ENCODE measurements around the gene TCP10L.

Gene TCP10L

GRCh38 chr21:32587651-32588050, 2.3 kb upstream of the TCP10L start:
- DNase-seq, result peak in 1 of 3 donors; percentile 10
- POLR2A ChIA-PET, result no interaction called here
- WGBS (ENCODE audit: insufficient coverage), result 100% methylated on average over 3 of the region's 5 CpGs
- H3K4me3 ChIP-seq (ENCODE audit: control insufficient read depth in 1 of 7, extremely low read depth in 1 of 7, insufficient read depth in 4 of 7, low read depth in 2 of 7, low read length in 6 of 7), result no peak overlapping the region
- CTCF ChIA-PET, result interaction anchor here (1.0 to 2.4 kb wide), 3 partner anchors 9 to 14 kb away, joined by 3 to 8 read pairs (median 3); no protein-coding TSS in a partner anchor
- no peaks in the 10 kb centered on the region for H3K9me3 ChIP-seq (ENCODE audit: control extremely low read depth in 1 of 5, control insufficient read depth in 4 of 5, insufficient read depth in 2 of 5, low read depth in 1 of 5, low read length in 4 of 5)
- no peak overlapping the region for H3K27ac ChIP-seq (ENCODE audit: insufficient read depth in 1 of 2, low read depth in 1 of 2, low read length in 2 of 2, poor library complexity in 1 of 2, severe bottlenecking in 2 of 2)
- no peaks in the 10 kb centered on the region for H3K4me1 ChIP-seq (ENCODE audit: control extremely low read depth in 1 of 4, control insufficient read depth in 4 of 4, insufficient read depth in 4 of 4, low read length in 3 of 4)
- H3K27me3 ChIP-seq (replicated peaks in 2 of 5; ENCODE audit: control insufficient read depth in 4 of 5, insufficient read depth in 5 of 5, low read length in 4 of 5), result no peaks in the 10 kb centered on the region
- H3K36me3 ChIP-seq (ENCODE audit: control insufficient read depth in 4 of 4, insufficient read depth in 4 of 4, low read length in 3 of 4), result no peaks in the 10 kb centered on the region

DNA sequence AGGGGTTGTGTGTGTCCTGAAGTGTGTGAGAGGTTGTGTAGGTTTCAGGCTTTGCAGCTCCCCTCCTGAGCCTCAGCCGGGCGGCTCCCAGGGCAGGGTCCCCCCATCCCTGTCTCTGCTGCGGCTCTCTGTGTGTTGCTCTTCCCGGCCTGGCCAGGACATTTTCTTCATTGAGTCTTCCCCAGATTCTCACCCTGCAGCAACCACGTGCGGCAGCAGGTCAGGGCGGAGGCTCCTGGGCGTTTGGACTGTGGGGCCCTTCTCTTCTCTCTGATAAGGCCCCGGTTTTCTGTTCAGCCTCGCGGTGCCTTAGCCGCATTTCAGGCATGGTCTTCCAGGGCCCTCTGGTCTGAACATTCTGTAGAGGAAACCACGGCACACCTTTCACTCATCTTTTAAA, 1.8 kb upstream of the TCP10L start:
- no peaks in the 10 kb centered on the region for H3K36me3 ChIP-seq (ENCODE audit: control insufficient read depth in 4 of 4, insufficient read depth in 4 of 4, low read length in 3 of 4)
- no peaks in the 10 kb centered on the region for H3K9me3 ChIP-seq (ENCODE audit: control extremely low read depth in 1 of 5, control insufficient read depth in 4 of 5, insufficient read depth in 2 of 5, low read depth in 1 of 5, low read length in 4 of 5)
- ChIA-PET POLR2A (no interaction called here), CTCF (interaction anchor here (0.9 to 2.4 kb wide), 4 partner anchors 9 to 185 kb away, joined by 3 to 8 read pairs (median 3); no protein-coding TSS in a partner anchor)
- no peak overlapping the region for H3K4me3 ChIP-seq (ENCODE audit: control insufficient read depth in 1 of 7, extremely low read depth in 1 of 7, insufficient read depth in 4 of 7, low read depth in 2 of 7, low read length in 6 of 7)
- no peak overlapping the region for H3K27ac ChIP-seq (ENCODE audit: insufficient read depth in 1 of 2, low read depth in 1 of 2, low read length in 2 of 2, poor library complexity in 1 of 2, severe bottlenecking in 2 of 2)
- DNase-seq, result no peak
- H3K4me1 ChIP-seq (ENCODE audit: control extremely low read depth in 1 of 4, control insufficient read depth in 4 of 4, insufficient read depth in 4 of 4, low read length in 3 of 4), result no peaks in the 10 kb centered on the region
- WGBS (ENCODE audit: insufficient coverage), result 98% methylated on average over 9 of the region's 13 CpGs
- no peaks in the 10 kb centered on the region for H3K27me3 ChIP-seq (replicated peaks in 2 of 5; ENCODE audit: control insufficient read depth in 4 of 5, insufficient read depth in 5 of 5, low read length in 4 of 5)

DNA sequence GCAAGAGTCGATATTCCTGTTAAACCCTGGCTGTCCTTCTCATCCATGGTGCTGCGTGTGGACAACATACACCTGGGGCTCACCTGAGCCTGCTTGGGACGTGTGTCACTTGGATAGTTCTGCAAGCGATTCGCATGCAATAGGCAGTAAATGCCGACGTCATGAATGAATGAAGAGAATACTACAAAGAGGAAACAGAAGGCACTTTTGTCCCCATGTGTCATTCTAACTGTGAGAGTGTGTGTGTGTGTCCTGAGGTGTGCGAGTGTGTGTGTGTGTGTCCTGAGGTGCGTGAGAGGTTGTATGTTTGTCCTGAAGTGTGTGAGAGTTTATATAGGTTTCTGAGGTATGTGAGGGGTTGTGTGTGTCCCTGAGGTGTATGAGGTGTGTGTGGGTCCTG, 647 bp upstream of the TCP10L start:
- H3K27ac ChIP-seq (ENCODE audit: insufficient read depth in 1 of 2, low read depth in 1 of 2, low read length in 2 of 2, poor library complexity in 1 of 2, severe bottlenecking in 2 of 2), result no peak overlapping the region
- POLR2A ChIA-PET, result no interaction called here
- no peak overlapping the region for H3K4me3 ChIP-seq (ENCODE audit: control insufficient read depth in 1 of 7, extremely low read depth in 1 of 7, insufficient read depth in 4 of 7, low read depth in 2 of 7, low read length in 6 of 7)
- CTCF ChIA-PET, result interaction anchor here (1.1 kb wide), 1 partner anchor 15 kb away, joined by 4 read pairs; no protein-coding TSS in a partner anchor
- H3K4me1 ChIP-seq (ENCODE audit: control extremely low read depth in 1 of 4, control insufficient read depth in 4 of 4, insufficient read depth in 4 of 4, low read length in 3 of 4), result no peaks in the 10 kb centered on the region
- no peaks in the 10 kb centered on the region for H3K36me3 ChIP-seq (ENCODE audit: control insufficient read depth in 4 of 4, insufficient read depth in 4 of 4, low read length in 3 of 4)
- H3K9me3 ChIP-seq (ENCODE audit: control extremely low read depth in 1 of 5, control insufficient read depth in 4 of 5, insufficient read depth in 2 of 5, low read depth in 1 of 5, low read length in 4 of 5), result no peaks in the 10 kb centered on the region
- WGBS (ENCODE audit: insufficient coverage), result 87% methylated on average over 9 of the region's 9 CpGs
- no peaks in the 10 kb centered on the region for H3K27me3 ChIP-seq (replicated peaks in 2 of 5; ENCODE audit: control insufficient read depth in 4 of 5, insufficient read depth in 5 of 5, low read length in 4 of 5)
- peak in 2 of 3 donors; percentile 15 to 51 for DNase-seq

DNA sequence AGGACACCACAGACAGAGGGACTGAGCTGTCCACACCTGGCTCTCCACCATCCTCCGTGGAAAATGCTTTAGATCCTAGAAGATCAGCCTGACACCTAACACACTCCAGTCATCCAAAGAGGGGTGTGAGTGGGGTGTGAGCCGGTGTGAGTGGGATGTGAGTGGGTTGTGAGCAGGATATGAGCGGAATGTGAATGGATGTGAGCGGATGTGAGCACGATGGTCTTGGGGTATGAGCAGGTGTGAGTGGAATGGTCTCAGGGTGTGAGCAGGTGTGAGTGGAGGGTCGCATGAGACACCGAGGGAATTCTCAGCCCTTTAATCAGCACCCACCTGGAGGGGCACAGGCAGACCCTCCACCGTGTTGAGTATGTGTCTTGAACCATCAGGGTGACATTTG, 851 bp downstream of the TCP10L start:
- H3K4me3 ChIP-seq (ENCODE audit: control insufficient read depth in 1 of 7, extremely low read depth in 1 of 7, insufficient read depth in 4 of 7, low read depth in 2 of 7, low read length in 6 of 7), result no peak overlapping the region

DNA sequence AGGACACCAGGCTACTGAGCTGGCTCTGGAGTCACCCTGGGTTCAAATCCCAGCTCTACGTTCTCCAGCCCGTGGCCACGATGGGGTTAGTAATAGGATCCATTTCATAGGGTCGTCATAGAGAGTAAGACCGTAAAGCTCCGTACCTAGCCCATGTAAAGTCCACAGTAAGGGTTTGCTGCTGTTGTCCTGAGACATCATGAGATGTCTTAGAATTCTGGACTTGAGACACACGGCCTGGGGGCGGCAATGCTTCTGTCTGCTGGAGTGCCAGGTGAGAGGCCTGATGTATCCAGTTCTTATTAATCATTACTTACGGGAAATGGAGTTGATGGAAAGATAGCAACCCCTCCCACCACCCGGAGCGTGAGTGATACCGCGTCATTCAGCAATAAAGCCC, 3.6 kb downstream of the TCP10L start:
- WGBS (ENCODE audit: insufficient coverage), result 94% methylated on average over 10 of the region's 13 CpGs
- no peak overlapping the region for H3K27ac ChIP-seq (ENCODE audit: insufficient read depth in 1 of 2, low read depth in 1 of 2, low read length in 2 of 2, poor library complexity in 1 of 2, severe bottlenecking in 2 of 2)
- CTCF ChIA-PET, result interaction anchor here (1.1 to 1.3 kb wide), 2 partner anchors 10 to 181 kb away, joined by 3 to 4 read pairs; no protein-coding TSS in a partner anchor
- H3K36me3 ChIP-seq (ENCODE audit: control insufficient read depth in 4 of 4, insufficient read depth in 4 of 4, low read length in 3 of 4), result no peaks in the 10 kb centered on the region
- peaks cover 0 to 3% (median 0%) of the 10 kb centered on the region in 5 experiments for H3K27me3 ChIP-seq (replicated peaks in 2 of 5; ENCODE audit: control insufficient read depth in 4 of 5, insufficient read depth in 5 of 5, low read length in 4 of 5)
- no peaks in the 10 kb centered on the region for H3K9me3 ChIP-seq (ENCODE audit: control extremely low read depth in 1 of 5, control insufficient read depth in 4 of 5, insufficient read depth in 2 of 5, low read depth in 1 of 5, low read length in 4 of 5)
- H3K4me3 ChIP-seq (ENCODE audit: control insufficient read depth in 1 of 7, extremely low read depth in 1 of 7, insufficient read depth in 4 of 7, low read depth in 2 of 7, low read length in 6 of 7), result no peak overlapping the region
- DNase-seq, result no peak
- H3K4me1 ChIP-seq (ENCODE audit: control extremely low read depth in 1 of 4, control insufficient read depth in 4 of 4, insufficient read depth in 4 of 4, low read length in 3 of 4), result no peaks in the 10 kb centered on the region
- POLR2A ChIA-PET, result no interaction called here

More for the DNA sequence above, 851 bp downstream of the TCP10L start:
- POLR2A ChIA-PET, result no interaction called here
- DNase-seq, result no peak
- CTCF ChIA-PET, result no interaction called here
- 94% methylated on average over 3 of the region's 8 CpGs for WGBS (ENCODE audit: insufficient coverage)
- H3K27ac ChIP-seq (ENCODE audit: insufficient read depth in 1 of 2, low read depth in 1 of 2, low read length in 2 of 2, poor library complexity in 1 of 2, severe bottlenecking in 2 of 2), result no peak overlapping the region
- H3K27me3 ChIP-seq (replicated peaks in 2 of 5; ENCODE audit: control insufficient read depth in 4 of 5, insufficient read depth in 5 of 5, low read length in 4 of 5), result no peaks in the 10 kb centered on the region
- no peaks in the 10 kb centered on the region for H3K4me1 ChIP-seq (ENCODE audit: control extremely low read depth in 1 of 4, control insufficient read depth in 4 of 4, insufficient read depth in 4 of 4, low read length in 3 of 4)
- H3K36me3 ChIP-seq (ENCODE audit: control insufficient read depth in 4 of 4, insufficient read depth in 4 of 4, low read length in 3 of 4), result no peaks in the 10 kb centered on the region
- H3K9me3 ChIP-seq (ENCODE audit: control extremely low read depth in 1 of 5, control insufficient read depth in 4 of 5, insufficient read depth in 2 of 5, low read depth in 1 of 5, low read length in 4 of 5), result no peaks in the 10 kb centered on the region

GRCh38 chr21:32580949-32581348, 4.4 kb downstream of the TCP10L start:
- 88% methylated on average over 8 of the region's 13 CpGs for WGBS (ENCODE audit: insufficient coverage)
- Histone ChIP-seq H3K27me3 (replicated peaks in 2 of 5; ENCODE audit: control insufficient read depth in 4 of 5, insufficient read depth in 5 of 5, low read length in 4 of 5) (peaks cover 0 to 3% (median 0%) of the 10 kb centered on the region in 5 experiments), H3K4me1 (ENCODE audit: control extremely low read depth in 1 of 4, control insufficient read depth in 4 of 4, insufficient read depth in 4 of 4, low read length in 3 of 4) (no peaks in the 10 kb centered on the region), H3K4me3 (ENCODE audit: control insufficient read depth in 1 of 7, extremely low read depth in 1 of 7, insufficient read depth in 4 of 7, low read depth in 2 of 7, low read length in 6 of 7) (no peak overlapping the region), H3K9me3 (ENCODE audit: control extremely low read depth in 1 of 5, control insufficient read depth in 4 of 5, insufficient read depth in 2 of 5, low read depth in 1 of 5, low read length in 4 of 5) (no peaks in the 10 kb centered on the region), H3K27ac (ENCODE audit: insufficient read depth in 1 of 2, low read depth in 1 of 2, low read length in 2 of 2, poor library complexity in 1 of 2, severe bottlenecking in 2 of 2) (no peak overlapping the region), H3K36me3 (ENCODE audit: control insufficient read depth in 4 of 4, insufficient read depth in 4 of 4, low read length in 3 of 4) (no peaks in the 10 kb centered on the region)
- ChIA-PET POLR2A (no interaction called here), CTCF (interaction anchor here (1.1 kb wide), 1 partner anchor 9 kb away, joined by 4 read pairs; no protein-coding TSS in a partner anchor)
- no peak for DNase-seq

DNA sequence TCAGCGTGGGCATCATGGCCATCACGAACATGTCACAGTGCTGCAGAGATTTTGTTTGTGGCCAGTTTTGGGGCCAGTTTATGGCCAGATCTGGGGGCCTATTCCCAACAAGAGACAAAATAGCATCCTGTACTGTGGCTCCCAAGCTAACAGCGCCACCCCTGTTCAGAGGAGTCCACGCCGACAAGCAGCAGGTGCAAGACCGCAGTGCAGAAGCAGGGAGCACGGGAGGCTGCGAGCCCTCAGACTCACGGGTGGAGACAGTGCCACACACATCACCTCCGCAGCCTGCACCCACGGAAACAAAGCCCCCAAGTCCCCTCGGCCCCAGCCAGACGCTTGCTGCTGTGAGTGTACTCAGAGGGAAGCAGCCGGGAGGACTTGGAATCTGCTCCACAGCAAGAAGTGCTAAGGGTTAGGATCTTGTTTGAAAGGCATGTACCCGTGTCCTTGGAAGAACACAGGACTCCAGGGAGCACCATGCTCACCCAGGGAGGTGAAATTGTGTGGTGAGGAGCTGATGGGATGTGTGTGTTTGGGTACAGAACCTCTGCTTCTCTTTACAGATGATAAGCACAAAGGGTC, 7.1 kb downstream of the TCP10L start:
- 81% methylated on average over 10 of the region's 15 CpGs for WGBS (ENCODE audit: insufficient coverage)
- POLR2A ChIA-PET, result no interaction called here
- Histone ChIP-seq H3K27me3 (replicated peaks in 2 of 5; ENCODE audit: control insufficient read depth in 4 of 5, insufficient read depth in 5 of 5, low read length in 4 of 5) (peaks cover 0 to 3% (median 0%) of the 10 kb centered on the region in 5 experiments), H3K9me3 (ENCODE audit: control extremely low read depth in 1 of 5, control insufficient read depth in 4 of 5, insufficient read depth in 2 of 5, low read depth in 1 of 5, low read length in 4 of 5) (no peaks in the 10 kb centered on the region), H3K4me3 (ENCODE audit: control insufficient read depth in 1 of 7, extremely low read depth in 1 of 7, insufficient read depth in 4 of 7, low read depth in 2 of 7, low read length in 6 of 7) (no peak overlapping the region), H3K4me1 (ENCODE audit: control extremely low read depth in 1 of 4, control insufficient read depth in 4 of 4, insufficient read depth in 4 of 4, low read length in 3 of 4) (no peaks in the 10 kb centered on the region), H3K36me3 (ENCODE audit: control insufficient read depth in 4 of 4, insufficient read depth in 4 of 4, low read length in 3 of 4) (no peaks in the 10 kb centered on the region), H3K27ac (ENCODE audit: insufficient read depth in 1 of 2, low read depth in 1 of 2, low read length in 2 of 2, poor library complexity in 1 of 2, severe bottlenecking in 2 of 2) (no peak overlapping the region)
- DNase-seq, result peak in 2 of 3 donors; percentile 14 to 17
- CTCF ChIA-PET, result interaction anchor here (0.6 to 2.2 kb wide), 5 partner anchors 8 to 925 kb away, joined by 3 to 7 read pairs (median 3); no protein-coding TSS in a partner anchor
